Gastrocnemius medialis (tissue), 4 donors: Measurements from ENCODE around the gene PRKCD.

Experiments used
- POLR2A ChIP-seq, 2 donors: fragments of 450-650 bp; IDR thresholded peaks; one replicate each; pipeline ENCODE4 v1.6.1; 2017; ENCODE audit warnings: antibody characterized with exemption in 2 of 2, mild to moderate bottlenecking in 2 of 2, moderate library complexity in 2 of 2
- TF ChIP-seq, protein P1 (sequence below), 5 experiments: fragments of 450-650 bp in 3 of 5; fragments of 200-600 bp in 2 of 5; sonication (generic) in 2 of 5; IDR thresholded peaks in 4 of 5; conservative IDR thresholded peaks in 1 of 5; 1 replicate in 4 of 5; 2 replicates in 1 of 5; pipeline ENCODE4 v1.5.1; 2016 to 2019; ENCODE audit warnings: antibody characterized with exemption in 5 of 5, mild to moderate bottlenecking in 3 of 5, moderate library complexity in 3 of 5

DNA sequence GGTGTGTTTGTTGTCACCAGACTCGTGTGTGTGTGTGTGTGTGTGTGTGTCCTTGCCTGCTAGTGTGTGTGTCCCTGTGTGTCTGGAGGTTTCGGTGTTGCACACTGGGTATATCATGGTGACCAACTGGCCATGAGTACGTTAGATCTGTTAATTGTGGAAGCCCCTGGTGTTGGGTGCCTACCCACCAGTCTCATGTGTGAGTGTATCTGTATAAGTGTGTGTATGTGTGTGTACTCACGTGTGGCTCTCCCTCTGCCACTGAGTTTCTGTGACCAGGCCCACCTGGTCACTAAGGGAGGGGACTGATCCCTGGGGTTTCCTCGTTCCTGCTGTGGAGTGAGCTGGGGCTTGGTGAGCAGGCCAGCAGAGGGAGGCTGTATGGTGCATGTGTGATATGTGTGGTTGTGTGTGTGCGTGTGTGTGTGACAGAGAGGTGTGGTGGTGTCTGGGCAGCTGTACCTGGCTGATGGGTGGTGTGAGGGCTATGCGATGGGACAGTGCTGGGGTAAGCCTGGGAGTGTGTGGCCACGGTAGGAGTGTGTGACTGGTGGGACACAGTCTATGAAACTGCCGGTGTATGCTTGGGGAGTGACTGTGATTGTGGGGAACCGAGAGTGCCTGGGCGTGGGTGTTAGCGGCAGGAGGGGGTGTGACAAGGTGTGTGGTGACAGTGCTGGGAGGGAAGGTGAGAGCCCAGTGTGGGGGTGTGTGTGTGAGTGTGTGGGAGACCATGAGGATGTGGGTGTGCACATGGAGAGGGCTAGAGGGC, 1.8 kb downstream of the PRKCD start:
- no peak for TF ChIP-seq POLR2A (IDR thresholded peaks at IDR 0.05)
- TF ChIP-seq, protein P1, sequence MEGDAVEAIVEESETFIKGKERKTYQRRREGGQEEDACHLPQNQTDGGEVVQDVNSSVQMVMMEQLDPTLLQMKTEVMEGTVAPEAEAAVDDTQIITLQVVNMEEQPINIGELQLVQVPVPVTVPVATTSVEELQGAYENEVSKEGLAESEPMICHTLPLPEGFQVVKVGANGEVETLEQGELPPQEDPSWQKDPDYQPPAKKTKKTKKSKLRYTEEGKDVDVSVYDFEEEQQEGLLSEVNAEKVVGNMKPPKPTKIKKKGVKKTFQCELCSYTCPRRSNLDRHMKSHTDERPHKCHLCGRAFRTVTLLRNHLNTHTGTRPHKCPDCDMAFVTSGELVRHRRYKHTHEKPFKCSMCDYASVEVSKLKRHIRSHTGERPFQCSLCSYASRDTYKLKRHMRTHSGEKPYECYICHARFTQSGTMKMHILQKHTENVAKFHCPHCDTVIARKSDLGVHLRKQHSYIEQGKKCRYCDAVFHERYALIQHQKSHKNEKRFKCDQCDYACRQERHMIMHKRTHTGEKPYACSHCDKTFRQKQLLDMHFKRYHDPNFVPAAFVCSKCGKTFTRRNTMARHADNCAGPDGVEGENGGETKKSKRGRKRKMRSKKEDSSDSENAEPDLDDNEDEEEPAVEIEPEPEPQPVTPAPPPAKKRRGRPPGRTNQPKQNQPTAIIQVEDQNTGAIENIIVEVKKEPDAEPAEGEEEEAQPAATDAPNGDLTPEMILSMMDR (IDR thresholded peaks at IDR 0.05 in 4 of 5, conservative IDR thresholded peaks at IDR 0.05 in 1 of 5) = no peak
